Ovary (tissue), 3 donors: Measurements from ENCODE around the gene DIABLO.

Source experiments
- CTCF ChIP-seq, 3 donors: fragments of 450-650 bp in 2 of 3; fragments of 200-600 bp in 1 of 3; IDR thresholded peaks; one replicate each; pipeline versions ENCODE4 v1.5.1 to v1.8.0; 2016 to 2022; ENCODE audit warnings: antibody characterized with exemption in 3 of 3, mild to moderate bottlenecking in 1 of 3
- EP300 ChIP-seq: sonication (generic); formaldehyde crosslinking; IDR thresholded peaks from one replicate; pipeline ENCODE4 v1.6.1; 2017; ENCODE audit warnings: antibody characterized with exemption
- POLR2A ChIP-seq: fragments of 450-650 bp; IDR thresholded peaks from one replicate; pipeline ENCODE4 v1.6.1; 2017; ENCODE audit warnings: antibody characterized with exemption, mild to moderate bottlenecking, moderate library complexity
- donor health status: DM: no; HTN: no; CAD: no.

- no peak for TF ChIP-seq CTCF (IDR thresholded peaks at IDR 0.05)
- no peak for TF ChIP-seq EP300
- TF ChIP-seq POLR2A = no peak
These were observed 31.0 kb downstream of the DIABLO start for GRCh38 chr12:122194804-122195203.
